Medulla oblongata (tissue), 1 donor: ENCODE results near the gene HDAC8.
"Not testable (repeated sequence)": the region's sequence is repeated elsewhere in the genome, so short reads cannot be mapped to it uniquely, and the experiment has no call there.

Experiments used
- DNase-seq: peaks from one replicate; pipeline ENCODE4 v3.0.0-alpha.2; 2015; ENCODE audit errors: extremely low spot score

The HDAC8 gene

DNA sequence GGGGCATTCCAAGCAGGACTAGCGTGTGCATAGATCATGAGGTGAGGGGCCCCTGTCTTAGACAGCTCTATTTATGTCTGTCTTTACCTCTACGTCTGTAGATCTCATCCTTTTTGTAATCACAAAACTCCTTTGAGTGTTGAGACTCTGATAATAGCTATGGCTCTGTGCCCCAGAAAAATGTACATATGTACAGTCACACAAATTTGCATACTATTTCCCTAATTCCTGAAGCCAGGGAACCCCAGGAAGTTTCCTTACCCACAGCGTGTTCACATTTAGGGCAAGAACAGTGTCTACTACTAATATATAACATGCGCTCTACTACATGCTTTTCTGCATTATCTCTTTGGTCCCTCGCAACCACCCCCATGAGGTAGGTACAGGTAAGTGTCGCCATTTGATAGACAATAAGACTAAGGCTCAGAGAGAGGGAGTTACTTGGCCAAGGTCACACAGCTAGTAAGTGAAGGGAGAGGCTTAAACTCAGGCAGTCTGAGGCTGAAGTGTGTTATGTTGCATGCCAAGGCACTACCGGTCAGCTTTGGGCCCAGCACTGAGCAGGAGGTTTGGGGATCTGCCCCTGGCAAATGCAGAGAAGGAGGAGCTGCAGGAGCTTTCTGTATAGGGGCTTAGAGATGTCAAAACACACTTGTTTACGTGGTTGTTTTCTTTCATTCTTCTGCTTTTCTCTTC lies 245.9 kb downstream of the HDAC8 start:
- no peak for DNase-seq

DNA sequence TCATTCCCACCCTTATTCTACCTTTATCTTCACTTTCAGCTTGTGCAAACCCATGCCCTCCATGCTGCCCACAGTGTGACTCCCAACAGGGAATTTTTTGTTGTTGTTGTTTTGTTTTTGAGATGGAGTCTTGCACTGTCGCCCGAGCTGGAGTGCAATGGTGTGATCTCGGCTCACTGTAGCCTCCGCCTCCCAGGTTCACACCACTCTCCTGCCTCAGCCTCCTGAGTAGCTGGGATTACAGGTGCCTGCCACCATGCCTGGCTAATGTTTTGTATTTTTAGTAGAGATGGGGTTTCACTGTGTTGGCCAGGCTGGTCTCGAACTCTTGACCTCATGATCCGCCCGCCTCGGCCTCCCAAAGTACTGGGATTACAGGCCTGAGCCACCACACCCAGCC lies 253.0 kb downstream of the HDAC8 start:
- not testable (repeated sequence) for DNase-seq

DNA sequence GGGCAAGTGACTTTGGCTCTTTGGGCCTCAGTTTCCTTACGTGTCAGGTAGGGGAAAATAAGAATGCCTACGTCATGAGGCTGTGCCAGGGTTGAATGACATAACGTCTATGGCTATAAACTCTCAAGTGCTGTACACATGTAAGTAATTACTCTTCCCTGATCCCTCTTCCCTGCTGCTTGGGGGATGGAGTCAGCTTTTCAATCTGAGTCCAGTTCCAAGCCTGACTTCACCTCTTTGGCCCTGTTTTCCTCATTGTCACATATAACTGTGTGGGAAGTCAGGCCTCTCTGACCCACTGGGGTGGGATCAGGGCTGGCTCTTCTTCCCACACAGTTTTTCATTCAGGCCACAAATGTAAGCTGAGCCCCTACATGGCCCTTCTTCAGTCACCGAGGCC lies 255.5 kb downstream of the HDAC8 start:
- no peak for DNase-seq

DNA sequence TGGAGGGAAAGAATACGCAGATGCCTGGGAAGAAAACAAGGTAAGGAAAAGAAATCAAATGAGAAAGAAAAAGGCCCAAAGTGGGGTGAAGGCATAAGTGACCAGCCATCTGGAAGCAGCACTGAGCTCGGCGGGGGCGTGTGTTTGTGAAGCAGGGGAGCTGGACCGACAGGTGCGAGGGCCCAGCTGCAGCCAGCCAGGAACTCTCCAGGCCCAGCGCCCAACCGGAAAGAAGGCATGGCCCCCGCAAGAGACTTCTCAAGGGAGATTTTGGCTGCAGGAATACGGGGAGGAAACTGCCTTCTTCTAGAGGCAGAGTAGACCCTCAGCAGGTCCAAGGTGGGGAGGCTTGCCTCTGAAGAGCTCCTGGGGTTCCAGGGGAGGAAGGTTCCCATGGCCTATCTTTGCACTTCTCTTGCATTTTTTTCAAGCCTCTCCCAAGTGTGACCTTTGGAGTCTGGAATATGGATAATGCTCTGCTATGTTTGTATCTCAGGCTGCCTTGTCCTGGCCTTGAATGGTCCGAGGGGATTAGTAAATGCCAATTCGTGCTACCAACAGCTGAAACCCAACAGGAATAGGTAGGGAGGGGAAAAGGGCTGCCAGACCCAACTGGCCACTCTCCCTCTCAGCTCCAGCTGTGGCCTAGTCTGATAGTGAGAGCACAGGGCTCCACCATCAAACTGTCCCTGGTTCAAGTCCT lies 256.1 kb downstream of the HDAC8 start:
- no peak for DNase-seq

- DNase-seq = no peak
Measured at GRCh38 chrX:72314881-72315280, 257.8 kb downstream of the HDAC8 start.

GRCh38 chrX:72313707-72314641 lies 258.7 kb downstream of the HDAC8 start:
- no peak for DNase-seq

DNA sequence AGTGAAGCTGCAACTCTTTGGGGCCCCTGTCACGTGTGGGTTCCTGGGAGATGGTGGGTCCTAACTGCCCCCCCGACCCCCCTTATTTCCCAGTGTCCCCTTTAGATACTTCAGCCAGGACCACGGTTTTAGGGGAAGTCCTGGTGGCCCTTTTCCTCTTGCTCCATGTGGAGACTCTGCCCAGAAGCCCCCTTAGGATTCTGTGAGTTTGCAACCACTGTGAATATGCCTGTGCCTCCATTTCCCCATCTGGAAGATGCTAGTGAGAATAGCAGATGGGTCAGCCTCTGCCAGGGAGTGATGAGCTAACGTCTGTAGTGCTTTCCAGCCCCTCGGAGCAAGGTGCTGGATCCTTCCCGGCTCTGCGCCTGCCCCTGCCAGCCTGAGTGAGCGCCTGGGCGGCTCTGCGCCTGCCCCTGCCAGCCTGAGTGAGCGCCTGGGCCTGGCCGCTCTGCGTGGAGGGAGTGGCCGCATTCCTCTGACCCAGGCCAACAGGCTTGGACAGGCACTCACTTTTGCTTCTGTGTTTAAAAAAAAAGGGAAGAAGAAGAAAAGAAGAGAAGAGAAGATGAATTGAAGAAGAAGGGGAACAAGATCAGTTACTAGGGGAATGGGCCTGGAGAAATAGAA lies 260.2 kb downstream of the HDAC8 start:
- DNase-seq = no peak

DNA sequence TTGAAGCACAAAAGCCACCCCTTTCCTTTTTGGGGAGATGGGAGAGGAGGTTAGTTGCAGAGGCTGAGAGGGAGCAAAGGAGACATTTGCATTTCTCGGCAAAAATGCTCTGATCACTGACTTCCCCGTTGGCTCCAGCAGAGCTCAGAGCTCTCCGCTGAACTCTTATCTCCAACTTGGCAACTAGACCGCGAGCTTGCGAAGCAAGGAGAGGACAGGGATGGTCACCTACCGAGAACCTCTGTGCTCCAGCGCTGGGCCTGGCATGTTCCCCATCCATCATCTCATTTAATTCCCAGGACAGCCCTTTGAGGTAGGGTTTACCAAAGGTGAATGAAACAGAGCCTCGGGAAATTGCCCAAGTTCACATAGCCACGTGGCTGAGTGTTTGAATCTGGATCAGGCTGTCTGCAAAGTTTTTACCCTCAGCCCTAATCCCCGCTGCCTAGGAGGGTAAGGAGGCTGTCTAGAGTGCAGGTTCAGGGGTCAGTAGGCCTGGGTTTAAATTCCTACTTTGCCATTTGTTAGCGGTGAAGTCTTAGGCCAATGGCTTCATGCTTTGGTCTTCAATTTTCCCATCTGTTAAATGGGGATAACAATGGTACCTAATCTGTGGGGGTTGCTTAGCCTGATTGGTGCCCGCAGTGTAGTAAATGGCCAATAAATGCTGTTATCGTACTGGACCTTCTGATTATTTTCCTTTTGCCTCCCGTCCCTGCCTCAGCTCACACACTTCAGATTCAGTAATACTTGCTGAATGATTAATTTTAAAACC lies 263.2 kb downstream of the HDAC8 start:
- DNase-seq = no peak

- peak; percentile 28 for DNase-seq
Measured at GRCh38 chrX:72308566-72309296, 263.9 kb downstream of the HDAC8 start.

- no peak for DNase-seq
Measured at GRCh38 chrX:72308209-72308565, 264.5 kb downstream of the HDAC8 start.

- no peak for DNase-seq
Measured at GRCh38 chrX:72307646-72308051, 265.0 kb downstream of the HDAC8 start.

GRCh38 chrX:72306851-72307645 lies 265.6 kb downstream of the HDAC8 start:
- peak; percentile 38 for DNase-seq

- no peak for DNase-seq
Measured at GRCh38 chrX:72306085-72306801, 266.4 kb downstream of the HDAC8 start.

DNA sequence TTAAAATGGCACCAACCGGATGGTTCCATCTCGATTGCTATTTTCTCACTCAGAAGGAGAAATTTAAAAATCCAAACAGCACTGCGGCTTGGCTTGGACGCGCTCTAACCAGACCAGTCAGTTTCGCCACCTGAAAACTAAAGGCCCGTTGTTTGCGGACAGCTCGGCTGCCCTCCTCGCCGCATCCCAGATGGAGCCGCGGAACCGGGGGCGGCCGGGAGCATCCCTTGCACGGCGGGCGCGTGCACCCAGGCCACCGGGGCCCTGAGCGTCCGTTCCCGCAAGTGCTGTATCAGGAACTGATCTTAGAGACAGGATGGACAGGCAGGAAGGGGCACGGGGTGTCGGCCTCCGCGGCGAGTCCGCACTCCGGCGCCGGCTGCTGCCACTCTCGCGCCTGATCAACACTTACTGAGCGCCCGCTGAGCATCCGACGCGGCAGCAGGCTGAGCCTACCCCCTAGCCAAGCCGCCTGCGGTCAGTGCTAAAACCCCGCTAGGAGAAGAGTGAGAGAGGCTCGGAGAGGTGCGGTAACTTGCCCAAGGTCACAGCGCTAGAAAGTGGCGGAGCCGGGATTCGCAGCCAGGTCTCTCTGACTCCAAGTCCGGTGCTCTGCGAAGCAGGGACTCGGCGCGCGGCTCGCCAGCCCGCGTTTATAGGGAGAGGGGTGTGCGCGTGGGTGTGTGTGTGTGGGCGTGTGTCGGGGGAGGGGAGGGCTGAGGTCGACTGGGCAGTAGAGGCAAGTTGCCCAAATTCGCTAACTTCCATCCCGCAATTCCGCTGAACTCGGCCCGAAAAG lies 267.2 kb downstream of the HDAC8 start, which contains the start of gene CITED1:
TSS of gene CITED1 (minus strand) at position 629 of the 799 bp plus-strand sequence. CDS start 3,045 bp downstream, outside the sequence.
- DNase-seq = no peak

- no peak for DNase-seq
Measured at GRCh38 chrX:72304877-72305276, 267.8 kb downstream of the HDAC8 start.

DNA sequence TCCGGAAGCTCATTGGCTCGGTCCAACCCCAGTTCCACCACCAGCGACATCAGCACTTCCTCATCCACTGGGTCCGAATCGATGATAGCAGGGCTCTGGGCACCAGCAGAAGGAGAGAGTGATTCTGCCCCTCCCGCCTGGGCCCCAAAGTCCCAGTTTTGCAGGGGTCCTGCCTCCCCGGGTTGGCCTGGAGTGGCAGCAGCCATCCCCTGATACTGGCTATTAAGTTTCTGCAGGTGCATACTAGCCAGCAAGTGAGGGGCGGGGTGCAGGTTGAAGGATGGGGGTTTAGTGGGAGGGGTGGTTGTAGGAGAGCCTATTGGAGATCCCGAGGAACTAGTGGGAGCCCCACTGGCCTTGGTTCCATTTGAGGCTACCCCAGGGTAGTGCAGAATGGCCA lies 270.9 kb downstream of the HDAC8 start:
- DNase-seq = no peak

GRCh38 chrX:72299891-72300630 lies 272.6 kb downstream of the HDAC8 start:
- no peak for DNase-seq
